Stimulated activated CD4-positive, alpha-beta T cell treated with anti-CD3 and anti-CD28 coated beads, Interleukin-12 subunit alpha, Interleukin-12 subunit beta, amount 100 ng/mL, for 4 hours (primary cell): Measurements from ENCODE around the gene MINAR1.

Experiments used
- DNase-seq: peaks from one replicate; pipeline ENCODE4 v3.0.0-alpha.2; 2020

MINAR1 gene

DNA sequence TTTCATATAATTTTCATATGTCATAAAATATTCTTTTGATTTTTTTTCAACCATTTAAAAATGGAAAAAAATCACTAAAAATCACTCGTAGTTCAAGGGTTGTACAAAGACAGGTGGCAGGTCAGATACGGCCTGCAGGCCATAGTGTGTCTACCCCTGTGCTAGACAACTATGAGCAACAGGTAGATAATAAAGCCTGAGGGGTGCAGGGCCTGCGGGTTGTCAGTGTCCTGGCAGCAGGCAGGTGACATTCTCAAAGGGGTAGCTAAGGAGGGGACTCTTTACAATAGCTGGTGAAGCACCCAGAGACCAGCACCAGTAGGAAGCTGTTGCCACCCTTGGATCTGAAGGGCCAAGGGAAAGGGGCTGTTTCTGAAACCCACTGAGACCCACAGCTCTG lies 34.4 kb downstream of the MINAR1 start:
- DNase-seq = no peak

DNA sequence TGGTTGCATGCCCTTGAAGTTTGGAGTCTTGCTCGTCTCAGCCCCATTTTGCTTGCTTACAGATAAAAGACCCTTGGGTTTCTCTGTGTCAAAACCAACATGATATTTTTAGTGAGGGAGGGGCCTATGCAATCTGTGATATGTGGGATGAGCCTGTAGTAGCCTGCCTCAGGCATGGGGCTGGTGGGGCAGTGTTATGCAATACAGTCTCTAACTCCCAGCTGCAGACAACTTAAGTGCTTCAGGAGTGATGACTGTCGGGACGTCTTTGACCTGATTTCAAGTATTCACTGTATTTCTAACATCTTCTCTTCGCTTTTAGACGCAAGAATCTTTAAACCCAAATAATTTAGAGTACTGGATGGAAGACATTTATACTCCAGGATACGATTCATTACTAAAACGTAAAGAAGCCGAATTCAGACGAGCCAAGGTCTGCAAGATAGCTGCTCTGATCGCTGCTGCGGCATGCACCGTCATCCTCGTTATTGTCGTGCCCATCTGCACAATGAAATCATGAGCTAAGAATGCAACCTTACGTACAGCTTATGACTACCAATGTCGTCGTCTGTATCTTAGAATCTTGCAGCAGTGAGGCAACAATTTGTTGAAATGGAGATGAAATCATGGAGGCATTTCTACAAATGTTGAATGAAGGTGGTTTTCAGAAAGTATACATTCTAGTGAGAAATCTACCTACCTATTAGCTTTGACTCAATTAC lies 35.9 kb downstream of the MINAR1 start:
- no peak for DNase-seq

DNA sequence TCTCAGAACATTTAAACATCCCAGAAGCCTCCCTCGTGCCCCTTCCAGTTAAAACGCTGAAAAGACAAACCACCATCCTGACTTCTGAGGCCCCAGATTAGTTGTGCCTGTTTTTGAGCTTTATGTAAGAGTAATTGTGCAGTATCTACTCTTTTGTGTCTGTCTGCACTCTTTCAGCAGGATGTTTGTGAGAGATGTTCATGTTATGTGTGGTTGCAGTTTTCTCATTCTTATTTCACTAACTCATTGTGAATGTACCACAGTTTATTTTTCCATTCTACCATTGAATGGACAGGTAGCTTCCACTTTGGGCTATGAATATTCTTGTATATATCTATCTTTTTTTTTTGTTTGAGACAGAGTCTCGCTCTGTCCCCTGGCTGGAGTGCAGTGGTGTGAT lies 40.3 kb downstream of the MINAR1 start:
- DNase-seq = no peak

DNA sequence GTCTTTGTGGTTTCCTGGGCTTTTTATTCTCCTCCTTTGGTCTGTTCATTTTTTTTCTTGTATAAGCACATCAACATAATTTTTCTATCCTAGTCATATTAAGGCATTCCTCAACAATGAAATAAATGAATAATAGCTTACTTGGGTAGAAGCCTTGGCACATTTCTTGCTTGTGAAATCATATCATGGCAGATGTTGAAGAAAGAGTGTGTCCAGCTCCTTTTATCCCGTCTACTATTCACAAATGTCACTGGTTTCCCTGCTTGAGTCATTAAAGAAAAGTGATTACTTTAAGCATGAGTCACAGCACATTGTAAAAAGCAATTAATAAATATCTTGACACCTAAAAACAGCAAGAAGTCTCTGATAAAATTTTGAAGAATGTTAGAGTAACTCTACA lies 42.1 kb downstream of the MINAR1 start:
- DNase-seq = no peak

GRCh38 chr15:79475306-79475705 lies 43.2 kb downstream of the MINAR1 start:
- no peak for DNase-seq

DNA sequence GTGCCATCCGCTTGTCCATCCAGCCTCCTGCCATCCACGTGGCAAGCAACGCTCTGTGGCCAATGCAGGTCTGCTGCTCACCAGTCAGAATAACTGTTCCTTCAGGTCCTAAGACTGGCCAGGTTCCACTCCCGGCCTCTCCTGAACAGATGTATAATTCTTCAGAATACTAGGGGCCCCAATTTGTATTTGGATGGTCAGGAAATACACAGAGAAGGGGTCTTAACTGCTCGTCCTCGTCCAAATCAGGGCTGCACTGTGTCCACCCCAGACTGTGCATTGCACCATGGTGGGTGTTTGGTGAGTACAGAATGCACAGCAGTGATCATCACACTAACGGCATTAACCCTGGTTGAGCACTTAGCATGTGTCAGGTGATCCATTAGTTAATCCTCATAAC lies 46.0 kb downstream of the MINAR1 start:
- no peak for DNase-seq

- DNase-seq = no peak
Measured at GRCh38 chr15:79479616-79480015, 47.5 kb downstream of the MINAR1 start.

- DNase-seq = no peak
Measured at GRCh38 chr15:79481793-79482192, 49.7 kb downstream of the MINAR1 start.
